ENCODE data around the gene PATJ. TPM values are rescaled to one million over a fixed set of nuclear protein-coding genes. Genes with fewer than 3 reads are reported as not detected.

The PATJ gene
- total RNA-seq, 1 experiment from 2014 or later = 72.2 TPM

GRCh38 chr1:61851849-61852669 is 109.8 kb downstream of the PATJ start:
- DNase-seq = peak; percentile 20
- H3K36me3 Mint-ChIP-seq (ENCODE audit: insufficient read depth, unreplicated experiment) = no peaks in the 10 kb centered on the region
- intact Hi-C loops (cut with micrococcal nuclease; ENCODE audit: unreplicated experiment) = loop anchor here (2.0 to 5.0 kb wide), 5 partner anchors 175 to 880 kb away; no protein-coding TSS in a partner anchor
- peak; percentile 59 for TF ChIP-seq CTCF (IDR thresholded peaks at IDR 0.05; ENCODE audit: unreplicated experiment)
- no peaks in the 10 kb centered on the region for H3K9me3 Mint-ChIP-seq (ENCODE audit: low read depth, unreplicated experiment)
- no peaks in the 10 kb centered on the region for H3K4me1 Mint-ChIP-seq (ENCODE audit: low read depth, unreplicated experiment)
- BruUV-seq (replicated peaks) = no TSS peak
- H3K27me3 Mint-ChIP-seq (ENCODE audit: unreplicated experiment) = no peaks in the 10 kb centered on the region
- H3K27ac Mint-ChIP-seq (ENCODE audit: unreplicated experiment) = no peak overlapping the region
- CTCF ChIA-PET = interaction anchor here (0.6 to 0.7 kb wide), 7 partner anchors 14 to 1003 kb away, joined by 3 to 5 read pairs (median 4); no protein-coding TSS in a partner anchor
- no peak overlapping the region for H3K4me3 Mint-ChIP-seq (ENCODE audit: low read depth, unreplicated experiment)

GRCh38 chr1:61852670-61853015 is 110.4 kb downstream of the PATJ start:
- DNase-seq = no peak
- Mint-ChIP-seq H3K4me3 (ENCODE audit: low read depth, unreplicated experiment) (no peak overlapping the region), H3K27me3 (ENCODE audit: unreplicated experiment) (no peaks in the 10 kb centered on the region), H3K36me3 (ENCODE audit: insufficient read depth, unreplicated experiment) (no peaks in the 10 kb centered on the region), H3K4me1 (ENCODE audit: low read depth, unreplicated experiment) (no peaks in the 10 kb centered on the region), H3K9me3 (ENCODE audit: low read depth, unreplicated experiment) (no peaks in the 10 kb centered on the region), H3K27ac (ENCODE audit: unreplicated experiment) (no peak overlapping the region)
- intact Hi-C loops (cut with micrococcal nuclease; ENCODE audit: unreplicated experiment) = loop anchor here (2.0 to 5.0 kb wide), 5 partner anchors 175 to 880 kb away; no protein-coding TSS in a partner anchor
- no peak for TF ChIP-seq CTCF (IDR thresholded peaks at IDR 0.05; ENCODE audit: unreplicated experiment)
- no TSS peak for BruUV-seq (replicated peaks)
- CTCF ChIA-PET = no interaction called here

GRCh38 chr1:61853583-61853982 is 111.3 kb downstream of the PATJ start:
- Mint-ChIP-seq H3K27ac (ENCODE audit: unreplicated experiment) (no peak overlapping the region), H3K4me3 (ENCODE audit: low read depth, unreplicated experiment) (no peak overlapping the region), H3K27me3 (ENCODE audit: unreplicated experiment) (no peaks in the 10 kb centered on the region), H3K4me1 (ENCODE audit: low read depth, unreplicated experiment) (no peaks in the 10 kb centered on the region), H3K36me3 (ENCODE audit: insufficient read depth, unreplicated experiment) (no peaks in the 10 kb centered on the region), H3K9me3 (ENCODE audit: low read depth, unreplicated experiment) (no peaks in the 10 kb centered on the region)
- intact Hi-C loops (cut with micrococcal nuclease; ENCODE audit: unreplicated experiment) = loop anchor here (2.0 to 5.0 kb wide), 5 partner anchors 176 to 881 kb away; no protein-coding TSS in a partner anchor
- CTCF ChIA-PET = interaction anchor here (0.6 kb wide), 1 partner anchor 253 kb away, joined by 4 read pairs; no protein-coding TSS in a partner anchor
- TF ChIP-seq CTCF (IDR thresholded peaks at IDR 0.05; ENCODE audit: unreplicated experiment) = no peak
- no peak for DNase-seq
- no TSS peak for BruUV-seq (replicated peaks)

DNA sequence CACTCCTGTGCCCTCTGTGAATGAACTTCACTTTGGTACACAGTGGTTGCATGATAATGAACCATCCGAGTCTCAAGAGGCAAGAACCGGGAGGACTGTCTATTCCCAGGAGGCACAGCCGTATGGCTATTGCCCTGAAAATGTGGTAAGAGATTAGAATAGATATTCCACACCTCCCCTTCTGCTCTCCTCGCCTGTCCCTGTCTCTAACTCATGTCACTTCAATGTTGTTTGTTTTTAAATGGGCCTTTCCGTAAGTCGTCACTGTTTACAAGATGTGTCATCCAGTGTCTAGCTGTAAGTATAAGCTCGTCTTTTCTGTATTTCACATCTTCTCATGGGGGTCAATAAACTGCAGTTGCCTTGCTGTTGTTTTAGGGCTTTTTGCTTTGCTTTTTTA is 122.2 kb downstream of the PATJ start:
- no peaks in the 10 kb centered on the region for H3K9me3 Mint-ChIP-seq (ENCODE audit: low read depth, unreplicated experiment)
- no peak overlapping the region for H3K27ac Mint-ChIP-seq (ENCODE audit: unreplicated experiment)
- no peak for DNase-seq
- no peaks in the 10 kb centered on the region for H3K27me3 Mint-ChIP-seq (ENCODE audit: unreplicated experiment)
- BruUV-seq (replicated peaks) = no TSS peak
- no peak for TF ChIP-seq CTCF (IDR thresholded peaks at IDR 0.05; ENCODE audit: unreplicated experiment)
- H3K36me3 Mint-ChIP-seq (ENCODE audit: insufficient read depth, unreplicated experiment) = peaks cover 18% of the 10 kb centered on the region
- CTCF ChIA-PET = no interaction called here
- no peaks in the 10 kb centered on the region for H3K4me1 Mint-ChIP-seq (ENCODE audit: low read depth, unreplicated experiment)
- intact Hi-C loops (cut with micrococcal nuclease; ENCODE audit: unreplicated experiment) = no loop called here
- H3K4me3 Mint-ChIP-seq (ENCODE audit: low read depth, unreplicated experiment) = no peak overlapping the region

Measured in Calu3 (cell line).